Right ventricle myocardium inferior (tissue), 1 donor: ENCODE data around the gene HSF5. TPM values are rescaled to one million over a fixed set of nuclear protein-coding genes. Genes with fewer than 3 reads are reported as not detected.

Source experiments
- ATAC-seq: fragments of 200-7000 bp; cut with Tn5 transposase; one replicate; pipeline ENCODE4 v1.9.1; 2020; ENCODE audit warnings: mild to moderate bottlenecking, moderate library complexity
- DNase-seq: peaks from one replicate; pipeline ENCODE4 v3.0.0; 2021; ENCODE audit errors: missing footprints
- intact Hi-C: fragments of 100-400 bp; cut with DNase I; formaldehyde crosslinking; loops from one replicate; pipeline ENCODE4 v1.11.0; 2022
- long read RNA-seq: library from polyadenylated mRNA; unstranded; transcript quantifications from one replicate; pipeline ENCODE4 v2.0.0, GENCODE V29; 2021
- total RNA-seq: library from RNA; stranded (reverse); fragmentation: NEBNext Ultra II Directional; extraction: Animal tissue kit (Norgen Biotek cat#: 25700); gene quantifications from one replicate; pipeline ENCODE4 v1.2.1, GENCODE V29; 2021
- donor health status: DM: no; HTN: yes; CAD: no; lungs with severe emphysema.

The HSF5 gene, protein sequence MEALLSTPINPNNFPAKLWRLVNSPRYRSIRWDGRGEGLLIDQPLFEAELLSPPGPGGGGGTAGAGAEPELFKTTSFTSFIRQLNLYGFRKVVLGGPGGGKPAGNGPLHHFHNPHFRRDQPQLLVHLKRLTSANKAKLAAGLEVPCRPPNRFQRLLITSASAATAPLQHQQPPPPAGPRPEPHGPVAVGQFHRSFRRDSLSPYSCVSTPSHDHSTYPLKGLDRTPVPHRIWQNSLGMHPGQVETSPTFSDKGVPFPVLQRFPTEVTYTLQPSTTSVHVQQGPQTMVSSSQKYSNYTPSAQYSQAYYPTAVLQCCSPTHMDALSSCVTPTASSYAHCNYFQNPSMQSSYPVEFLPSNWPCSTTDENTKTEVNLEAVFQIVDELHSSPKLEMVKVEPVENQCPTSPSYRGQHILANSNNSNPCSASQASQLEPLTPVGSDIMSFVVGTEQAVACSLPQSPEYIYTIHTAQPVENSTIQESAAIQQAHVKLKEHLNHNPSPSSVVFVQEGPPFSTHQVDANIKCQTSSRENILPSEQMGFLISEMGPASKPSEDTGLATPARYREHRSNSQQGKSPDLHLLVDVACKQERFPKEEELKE
- total RNA-seq, result not detected
- long read RNA-seq, result 0 reads

GRCh38 chr17:58487589-58488427 lies at the start of gene HSF5:
Gene HSF5 (minus strand): TSS chr17:58488408. CDS start chr17:58488274, 134 bp downstream.
- DNase-seq, result peak; percentile 76
- no peak for ATAC-seq
- intact Hi-C loops, result no loop called here

DNA sequence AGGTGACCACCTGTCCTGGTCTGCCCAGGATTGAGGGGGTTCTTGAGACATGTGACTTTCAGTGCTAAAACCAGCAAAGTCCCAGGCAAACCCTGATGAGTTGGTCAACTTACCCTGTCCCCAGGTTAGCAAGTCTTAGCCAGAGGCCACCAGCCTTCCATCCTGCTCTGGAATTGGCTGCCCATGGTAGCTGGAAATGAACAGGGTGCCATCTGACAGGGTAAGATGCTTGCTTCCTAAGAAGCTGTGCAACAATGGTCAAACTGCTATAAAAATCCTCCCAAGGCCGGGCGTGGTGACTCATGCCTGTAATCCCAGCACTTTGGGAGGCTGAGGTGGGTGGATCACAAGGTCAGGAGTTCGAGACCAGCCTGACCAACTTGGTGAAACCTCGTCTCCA lies 49.1 kb upstream of the HSF5 start:
- intact Hi-C loops, result loop anchor here (5.0 kb wide), 1 partner anchor 40 kb away; no protein-coding TSS in a partner anchor
- DNase-seq (no peak), ATAC-seq (no peak)

- intact Hi-C loops, result loop anchor here (5.0 kb wide), 1 partner anchor 41 kb away; no protein-coding TSS in a partner anchor
- DNase-seq (no peak), ATAC-seq (no peak)
Measured at GRCh38 chr17:58536542-58536941, 48.3 kb upstream of the HSF5 start.

DNA sequence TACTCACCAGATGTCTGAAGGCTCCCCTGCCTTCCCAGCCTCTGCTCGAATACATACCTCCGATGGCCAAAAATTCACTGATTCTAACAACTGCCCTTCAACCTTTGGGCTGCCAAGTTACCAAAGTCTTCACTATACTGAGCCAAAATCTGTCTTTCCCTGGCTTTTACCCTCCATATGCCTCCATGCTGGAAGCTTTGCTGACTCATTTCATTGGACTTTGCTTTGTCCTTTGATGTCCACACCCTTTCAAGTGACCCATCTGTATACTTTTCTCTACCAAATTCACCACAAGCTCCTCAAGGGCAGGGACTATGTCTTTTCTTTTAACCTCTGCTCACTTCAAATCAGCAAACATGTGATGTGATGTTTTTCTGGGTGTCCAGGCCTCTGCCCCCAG lies 47.2 kb upstream of the HSF5 start:
- intact Hi-C loops, result loop anchor here (5.0 kb wide), 1 partner anchor 42 kb away; no protein-coding TSS in a partner anchor
- no peak for DNase-seq
- ATAC-seq, result no peak

DNA sequence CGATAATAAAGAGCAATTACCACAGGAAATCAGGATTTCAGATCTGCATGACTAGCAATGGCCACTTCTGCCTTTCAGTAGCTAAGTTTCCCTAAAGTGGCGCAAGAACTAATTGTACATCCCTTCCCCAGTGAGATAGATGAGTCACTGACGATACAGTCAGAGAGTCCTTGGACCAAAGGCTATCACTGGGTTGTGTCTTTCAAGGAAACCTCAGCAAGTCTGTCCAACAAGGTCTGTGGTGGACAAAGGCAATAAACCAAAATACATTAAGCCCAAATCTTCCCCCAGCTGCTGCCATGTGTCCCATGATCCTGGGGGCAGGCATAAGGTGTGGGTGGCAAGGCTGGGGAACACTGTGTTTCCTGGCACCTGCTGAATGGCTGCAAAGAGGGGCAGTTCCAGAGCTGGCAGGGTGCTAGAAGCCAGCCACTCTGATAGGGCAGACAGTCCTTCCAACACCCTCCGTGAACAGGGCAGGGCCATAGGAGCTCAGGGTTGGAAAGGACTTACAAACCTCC lies 46.8 kb upstream of the HSF5 start:
- ATAC-seq, result peak; percentile 67
- DNase-seq, result no peak
- intact Hi-C loops, result loop anchor here (5.0 kb wide), 1 partner anchor 42 kb away; no protein-coding TSS in a partner anchor

- intact Hi-C loops, result no loop called here
- DNase-seq (no peak), ATAC-seq (no peak)
Measured at GRCh38 chr17:58534331-58534730, 46.1 kb upstream of the HSF5 start.

- intact Hi-C loops, result no loop called here
- ATAC-seq (no peak), DNase-seq (no peak)
Measured at GRCh38 chr17:58533616-58534188, 45.5 kb upstream of the HSF5 start.

DNA sequence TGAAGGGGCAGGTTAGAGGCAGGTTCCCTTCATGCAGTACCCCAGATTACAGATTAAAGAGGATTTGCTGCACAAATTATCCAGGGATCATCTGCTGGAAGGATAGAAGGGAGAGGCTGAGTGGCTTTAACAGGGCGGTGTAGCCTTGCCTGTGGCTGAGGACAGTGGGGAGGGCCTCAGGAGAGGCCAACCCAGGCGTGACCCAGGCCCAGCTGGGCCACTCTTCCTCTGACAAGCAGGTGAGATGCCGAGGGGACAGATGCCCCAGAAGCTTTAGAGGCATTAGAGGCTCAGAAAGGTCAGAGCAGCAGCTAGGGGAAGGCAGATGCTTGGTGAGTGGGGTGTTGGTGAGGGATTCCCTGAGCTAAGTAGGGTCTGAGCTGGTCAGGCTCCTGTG lies 44.3 kb upstream of the HSF5 start:
- intact Hi-C loops, result no loop called here
- no peak for DNase-seq
- ATAC-seq, result no peak

- DNase-seq (peak; percentile 82), ATAC-seq (peak; percentile 88)
- intact Hi-C loops, result no loop called here
Measured at GRCh38 chr17:58531661-58532554, 43.7 kb upstream of the HSF5 start.

DNA sequence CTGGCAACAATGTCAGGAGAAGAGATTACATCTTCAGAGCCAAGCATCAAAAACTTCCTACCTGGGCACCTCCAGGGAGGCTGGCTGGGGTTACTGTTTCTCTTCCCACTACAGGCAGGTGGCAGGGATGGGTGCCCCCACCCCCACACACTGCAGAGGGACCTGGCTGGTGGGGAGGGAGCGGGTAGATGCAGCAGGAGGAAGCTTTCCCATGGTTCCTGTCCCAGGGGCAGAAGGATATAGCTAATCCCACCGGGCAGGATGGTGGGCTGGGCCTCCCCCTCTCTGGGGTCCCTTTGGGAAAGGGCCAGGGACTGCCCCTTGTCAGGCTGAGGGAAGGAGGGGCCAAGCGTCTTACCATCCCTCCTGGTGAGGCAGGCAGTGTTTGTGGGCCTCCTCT lies 42.9 kb upstream of the HSF5 start:
- DNase-seq (no peak), ATAC-seq (no peak)
- intact Hi-C loops, result no loop called here

- no peak for ATAC-seq
- no peak for DNase-seq
- intact Hi-C loops, result no loop called here
Measured at GRCh38 chr17:58530655-58531054, 42.4 kb upstream of the HSF5 start.

- no peak for ATAC-seq
- intact Hi-C loops, result no loop called here
- DNase-seq, result no peak
Measured at GRCh38 chr17:58529275-58529674, 41.1 kb upstream of the HSF5 start.

GRCh38 chr17:58528443-58528842 lies 40.2 kb upstream of the HSF5 start:
- ATAC-seq, result no peak
- DNase-seq, result no peak
- intact Hi-C loops, result no loop called here

GRCh38 chr17:58527949-58528348 lies 39.7 kb upstream of the HSF5 start:
- DNase-seq (no peak), ATAC-seq (no peak)
- intact Hi-C loops, result no loop called here

GRCh38 chr17:58527306-58527705 lies 39.1 kb upstream of the HSF5 start:
- no peak for ATAC-seq
- no peak for DNase-seq

GRCh38 chr17:58525239-58525638 lies 37.0 kb upstream of the HSF5 start:
- intact Hi-C loops, result no loop called here
- peak; percentile 74 for ATAC-seq
- DNase-seq, result peak; percentile 81

More at GRCh38 chr17:58527306-58527705, 39.1 kb upstream of the HSF5 start:
- intact Hi-C loops, result no loop called here

DNA sequence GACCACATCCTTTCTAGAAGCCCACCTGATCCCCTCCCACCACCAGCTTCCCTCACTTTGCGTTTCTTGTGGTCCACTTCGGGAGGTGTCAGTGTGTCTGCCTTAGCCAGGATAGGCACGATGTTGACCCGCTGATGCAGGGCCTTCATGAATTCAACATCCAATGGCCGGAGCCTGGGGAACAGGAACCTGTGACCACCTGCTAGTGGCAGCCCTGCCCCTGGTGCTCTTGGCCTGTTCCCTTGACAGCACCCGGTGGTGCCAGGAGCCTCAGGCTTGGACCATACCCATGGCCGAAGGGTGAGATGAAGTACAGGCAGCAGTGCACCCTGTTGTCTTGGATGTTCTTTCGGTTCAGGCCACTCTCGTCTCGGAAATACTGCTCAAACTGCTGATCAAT lies 33.5 kb upstream of the HSF5 start:
- ATAC-seq, result no peak
- intact Hi-C loops, result no loop called here
- DNase-seq, result no peak
